PFSK-1 (cell line): ENCODE data around the gene BMF.

Experiments
- POLR2AphosphoS5 ChIP-seq: IDR thresholded peaks from 2 replicates; pipeline ENCODE4 v1.6.1; 2012; ENCODE audit warnings: low read depth, mild to moderate bottlenecking, control low read depth, low read length, moderate library complexity
- TAF1 ChIP-seq: IDR thresholded peaks from 2 replicates; pipeline ENCODE4 v1.6.1; 2012; ENCODE audit warnings: low read length, control low read depth, borderline replicate concordance; ENCODE audit not compliant: insufficient read depth

GRCh38 chr15:40137303-40138200 is 28.9 kb upstream of the BMF start:
- TF ChIP-seq POLR2AphosphoS5 (no peak), TAF1 (no peak)
